Heart left ventricle (tissue), 13 donors: ENCODE results near the gene POFUT2.

Experiments
- POLR2A ChIP-seq, 2 donors: fragments of 450-650 bp; IDR thresholded peaks; one replicate each; pipeline ENCODE4 v1.6.1; 2017; ENCODE audit warnings: antibody characterized with exemption in 2 of 2, mild to moderate bottlenecking in 2 of 2, moderate library complexity in 2 of 2
- TF ChIP-seq, protein P1 (sequence below), 12 donors: fragments of 200-600 bp; sonication (generic) in 4 of 12; IDR thresholded peaks; one replicate each; pipeline versions ENCODE4 v1.5.0 to v1.8.0; 2018 to 2022; ENCODE audit warnings: antibody characterized with exemption in 12 of 12, mild to moderate bottlenecking in 5 of 12
- donor health status: ischemic (EF 13 %, LVEDD 7.1; RV severe dilation, severe dysfunction).
- donor health status: DM: no; HTN: yes; CAD: no.
- donor health status: DM: no; HTN: no; CAD: no.
- donor health status: ischemic (EF 25% LVEDD 6.9; RV normal size, moderate dysfunction).
- donor health status: ischemic (EF 25% LVEDD 5.7; RV mildly dilated, moderate dysfunction).
- donor health status: ischemic (EF 35%, LVEDD 5.7; RV mildly dilated, moderate dysfunction).
- donor health status: nonischemic (EF 11% LVEDD 7.7; RV severe dilation, severe dysfunction).
- donor health status: DM: yes; HTN: yes; CAD: no.
- donor health status: PGD.
- donor health status: ischemic (EF 29% LVEDD 5.4; RV normal size, mild dysfunction).
- donor health status: nonischemic (EF 23%, LVEDD 6.1; RV moderate dilation, normal function).

DNA sequence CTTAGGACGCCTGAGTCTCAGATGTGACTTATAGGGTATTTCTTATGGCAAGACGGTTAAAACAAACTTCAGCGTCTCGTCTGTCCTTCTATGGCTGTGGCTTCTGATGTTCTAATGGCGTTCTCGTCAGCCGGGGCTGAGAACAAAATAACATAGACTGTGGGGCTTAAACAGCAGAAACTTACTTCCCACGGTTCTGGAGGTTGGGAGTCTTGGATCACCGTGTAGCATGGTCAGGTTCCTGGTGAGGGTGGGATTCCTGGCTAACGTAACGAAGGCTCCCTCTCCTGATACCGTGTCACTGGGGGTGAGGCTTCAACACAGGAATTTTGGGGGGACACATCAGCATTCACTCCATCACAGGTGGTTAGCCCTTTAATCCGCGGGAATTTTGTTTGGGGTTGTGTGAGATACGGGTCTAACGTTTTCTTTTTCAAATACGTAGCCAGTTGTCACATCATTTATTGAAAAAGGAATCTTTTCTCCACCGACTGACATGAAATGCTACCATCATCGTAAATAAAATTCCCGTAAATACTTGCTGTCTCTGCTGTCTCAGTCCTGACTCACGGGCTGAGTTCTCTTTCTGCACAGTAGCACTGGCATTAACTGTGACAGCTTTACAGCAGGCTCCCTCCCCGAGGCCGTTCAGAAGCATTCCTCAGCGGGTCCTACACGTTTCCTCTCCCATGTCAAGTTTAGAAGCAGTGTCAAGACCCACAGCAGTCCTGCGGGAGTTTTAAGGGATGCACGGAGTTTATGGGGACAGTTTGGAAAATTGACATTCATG is 8.1 kb upstream of the POFUT2 start:
- TF ChIP-seq, protein P1, sequence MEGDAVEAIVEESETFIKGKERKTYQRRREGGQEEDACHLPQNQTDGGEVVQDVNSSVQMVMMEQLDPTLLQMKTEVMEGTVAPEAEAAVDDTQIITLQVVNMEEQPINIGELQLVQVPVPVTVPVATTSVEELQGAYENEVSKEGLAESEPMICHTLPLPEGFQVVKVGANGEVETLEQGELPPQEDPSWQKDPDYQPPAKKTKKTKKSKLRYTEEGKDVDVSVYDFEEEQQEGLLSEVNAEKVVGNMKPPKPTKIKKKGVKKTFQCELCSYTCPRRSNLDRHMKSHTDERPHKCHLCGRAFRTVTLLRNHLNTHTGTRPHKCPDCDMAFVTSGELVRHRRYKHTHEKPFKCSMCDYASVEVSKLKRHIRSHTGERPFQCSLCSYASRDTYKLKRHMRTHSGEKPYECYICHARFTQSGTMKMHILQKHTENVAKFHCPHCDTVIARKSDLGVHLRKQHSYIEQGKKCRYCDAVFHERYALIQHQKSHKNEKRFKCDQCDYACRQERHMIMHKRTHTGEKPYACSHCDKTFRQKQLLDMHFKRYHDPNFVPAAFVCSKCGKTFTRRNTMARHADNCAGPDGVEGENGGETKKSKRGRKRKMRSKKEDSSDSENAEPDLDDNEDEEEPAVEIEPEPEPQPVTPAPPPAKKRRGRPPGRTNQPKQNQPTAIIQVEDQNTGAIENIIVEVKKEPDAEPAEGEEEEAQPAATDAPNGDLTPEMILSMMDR (IDR thresholded peaks at IDR 0.05) = no peak
- TF ChIP-seq POLR2A (IDR thresholded peaks at IDR 0.05) = no peak
